Tibial nerve (tissue), 4 donors: ENCODE measurements around the gene PARP9. TPM values are rescaled to one million over a fixed set of nuclear protein-coding genes. Genes with fewer than 3 reads are reported as not detected.

Experiments used
- DNase-seq, 2 donors: peaks; one replicate each; pipeline ENCODE4 v3.0.0-alpha.2; 2019; ENCODE audit warnings: low spot score in 2 of 2
- H3K27ac ChIP-seq, 4 donors: fragments of 200-600 bp; sonication (generic) in 3 of 4; one replicate each; pipeline ENCODE4 v1.5.1; 2017 to 2019; ENCODE audit warnings: mild to moderate bottlenecking in 1 of 4
- H3K27me3 ChIP-seq, 2 donors: fragments of 200-600 bp; sonication (generic) in 1 of 2; one replicate each; pipeline versions ENCODE4 v1.5.1 to v1.6.0; 2017 to 2019
- H3K36me3 ChIP-seq, 3 donors: fragments of 200-600 bp; sonication (generic); one replicate each; pipeline ENCODE4 v1.5.1; 2018 to 2019
- H3K4me1 ChIP-seq, 4 donors: fragments of 200-600 bp; sonication (generic) in 3 of 4; one replicate each; pipeline ENCODE4 v1.5.1; 2017 to 2019
- H3K4me3 ChIP-seq, 4 donors: fragments of 200-600 bp; sonication (generic) in 3 of 4; one replicate each; pipeline ENCODE4 v1.5.1; 2017 to 2019; ENCODE audit warnings: mild to moderate bottlenecking in 1 of 4, moderate library complexity in 1 of 4
- H3K9me3 ChIP-seq, 4 donors: fragments of 200-600 bp; sonication (generic) in 3 of 4; one replicate each; pipeline ENCODE4 v1.5.1; 2017 to 2019
- EP300 ChIP-seq, 2 donors: sonication (generic); formaldehyde crosslinking; IDR thresholded peaks; one replicate each; pipeline ENCODE4 v1.6.1; 2017; ENCODE audit warnings: antibody characterized with exemption in 2 of 2, mild to moderate bottlenecking in 1 of 2
- POLR2A ChIP-seq, 2 donors: fragments of 450-650 bp; IDR thresholded peaks; one replicate each; pipeline ENCODE4 v1.6.1; 2017; ENCODE audit warnings: antibody characterized with exemption in 2 of 2, mild to moderate bottlenecking in 2 of 2, moderate library complexity in 2 of 2
- WGBS, 2 donors: methylation state at CpG; one replicate each; pipeline ENCODE4 v1.1.5; 2018; 5-methylcytosine and 5-hydroxymethylcytosine counted together
- total RNA-seq, 4 donors: library from RNA; depleted of rRNA; stranded (reverse); fragments of >200 nt; gene quantifications; one replicate each; pipeline ENCODE4 v1.1.0, GENCODE V29; 2016
- TF ChIP-seq, protein P1 (sequence below), 5 experiments: fragments of 200-600 bp in 3 of 5; fragments of 450-650 bp in 2 of 5; sonication (generic) in 3 of 5; IDR thresholded peaks; one replicate each; pipeline ENCODE4 v1.5.1; 2016 to 2019; ENCODE audit warnings: antibody characterized with exemption in 5 of 5, mild to moderate bottlenecking in 3 of 5, moderate library complexity in 2 of 5

PARP9 gene
- total RNA-seq, 4 donors from 2014 or later = 16.1 to 32.6 (median 22.4) TPM

DNA sequence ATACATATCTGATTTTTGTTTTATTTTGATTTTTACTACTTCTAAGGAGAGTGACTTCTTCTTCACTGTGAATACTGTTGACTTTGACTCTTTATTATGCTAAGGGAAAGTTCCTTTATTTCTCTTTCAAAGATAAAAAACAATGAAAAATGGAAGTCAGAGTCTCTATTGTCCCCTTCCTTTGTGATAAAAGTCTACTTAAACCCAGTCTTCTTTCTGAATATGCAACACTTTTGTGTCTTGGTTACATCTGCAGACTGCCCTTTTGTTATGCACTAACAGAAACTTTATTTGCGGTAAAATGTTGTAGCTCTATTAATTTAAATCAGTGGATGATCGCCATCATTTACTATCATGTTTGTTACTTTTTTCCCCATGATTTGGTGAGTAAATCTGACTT, 26.5 kb upstream of the PARP9 start:
- 87 to 96% methylated on average over 2 of the region's 2 CpGs for WGBS, 2 donors
- no peaks in the 10 kb centered on the region for H3K9me3 ChIP-seq
- no peak for DNase-seq
- no peaks in the 10 kb centered on the region for H3K36me3 ChIP-seq
- no peaks in the 10 kb centered on the region for H3K4me1 ChIP-seq
- no peak overlapping the region for H3K27ac ChIP-seq
- TF ChIP-seq POLR2A (IDR thresholded peaks at IDR 0.05) (no peak), EP300 (IDR thresholded peaks at IDR 0.05) (no peak)
- TF ChIP-seq, protein P1, sequence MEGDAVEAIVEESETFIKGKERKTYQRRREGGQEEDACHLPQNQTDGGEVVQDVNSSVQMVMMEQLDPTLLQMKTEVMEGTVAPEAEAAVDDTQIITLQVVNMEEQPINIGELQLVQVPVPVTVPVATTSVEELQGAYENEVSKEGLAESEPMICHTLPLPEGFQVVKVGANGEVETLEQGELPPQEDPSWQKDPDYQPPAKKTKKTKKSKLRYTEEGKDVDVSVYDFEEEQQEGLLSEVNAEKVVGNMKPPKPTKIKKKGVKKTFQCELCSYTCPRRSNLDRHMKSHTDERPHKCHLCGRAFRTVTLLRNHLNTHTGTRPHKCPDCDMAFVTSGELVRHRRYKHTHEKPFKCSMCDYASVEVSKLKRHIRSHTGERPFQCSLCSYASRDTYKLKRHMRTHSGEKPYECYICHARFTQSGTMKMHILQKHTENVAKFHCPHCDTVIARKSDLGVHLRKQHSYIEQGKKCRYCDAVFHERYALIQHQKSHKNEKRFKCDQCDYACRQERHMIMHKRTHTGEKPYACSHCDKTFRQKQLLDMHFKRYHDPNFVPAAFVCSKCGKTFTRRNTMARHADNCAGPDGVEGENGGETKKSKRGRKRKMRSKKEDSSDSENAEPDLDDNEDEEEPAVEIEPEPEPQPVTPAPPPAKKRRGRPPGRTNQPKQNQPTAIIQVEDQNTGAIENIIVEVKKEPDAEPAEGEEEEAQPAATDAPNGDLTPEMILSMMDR (IDR thresholded peaks at IDR 0.05) = no peak
- no peaks in the 10 kb centered on the region for H3K27me3 ChIP-seq
- no peak overlapping the region for H3K4me3 ChIP-seq

DNA sequence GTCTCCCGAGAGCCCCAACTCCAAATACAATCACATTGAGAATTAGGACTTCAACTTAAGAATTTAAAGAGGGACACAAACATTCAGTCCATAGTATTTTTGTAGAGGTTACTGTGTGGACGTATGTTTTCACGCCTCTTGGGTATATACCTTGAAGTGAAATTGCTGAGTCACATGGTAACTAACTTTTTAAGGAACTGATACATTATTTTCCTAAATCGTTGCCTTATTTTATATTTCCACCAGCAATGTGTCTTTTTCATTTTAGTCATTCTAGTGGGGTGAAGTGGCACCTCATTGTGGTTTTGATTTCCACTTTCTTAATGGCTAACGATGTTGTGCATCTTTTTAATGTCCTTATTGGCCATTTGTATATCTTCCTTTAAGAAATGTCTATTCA, 25.2 kb upstream of the PARP9 start:
- no peaks in the 10 kb centered on the region for H3K27me3 ChIP-seq
- 65 to 70% methylated on average over 5 of the region's 5 CpGs for WGBS, 2 donors

DNA sequence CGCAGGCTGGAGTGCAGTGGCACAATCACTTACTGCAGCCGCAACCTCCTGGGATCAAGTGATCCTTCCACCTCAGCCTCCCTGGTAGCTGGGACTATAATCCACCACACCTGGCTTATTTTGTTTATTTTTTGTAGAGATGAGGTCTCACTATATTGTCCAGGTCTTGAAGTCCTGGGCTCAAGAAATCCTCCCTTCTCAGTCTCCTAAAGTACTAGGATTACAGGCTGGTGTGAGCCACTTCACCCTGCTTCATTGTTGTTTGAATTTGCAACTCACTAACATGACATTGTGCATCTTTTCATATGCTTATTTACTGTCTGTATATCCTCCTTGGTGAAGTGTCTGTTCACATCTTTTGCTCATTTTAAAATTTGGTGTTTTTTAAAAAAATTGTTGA, 23.5 kb upstream of the PARP9 start:
- Histone ChIP-seq H3K27me3 (no peaks in the 10 kb centered on the region), H3K27ac (no peak overlapping the region), H3K4me1 (no peaks in the 10 kb centered on the region), H3K4me3 (no peak overlapping the region), H3K9me3 (peaks cover 0 to 13% (median 2%) of the 10 kb centered on the region in 4 donors), H3K36me3 (no peaks in the 10 kb centered on the region)
- TF ChIP-seq EP300 (IDR thresholded peaks at IDR 0.05) (no peak), POLR2A (IDR thresholded peaks at IDR 0.05) (no peak)
- TF ChIP-seq, protein P1 (IDR thresholded peaks at IDR 0.05) = no peak
- WGBS, 2 donors = 94 to 95% methylated on average over 1 to 2 of the region's 2 CpGs
- DNase-seq = no peak

More for the DNA sequence above, 25.2 kb upstream of the PARP9 start:
- no peaks in the 10 kb centered on the region for H3K9me3 ChIP-seq
- TF ChIP-seq POLR2A (IDR thresholded peaks at IDR 0.05) = no peak
- no peak for TF ChIP-seq EP300 (IDR thresholded peaks at IDR 0.05)
- TF ChIP-seq, protein P1 (IDR thresholded peaks at IDR 0.05) = no peak
- H3K27ac ChIP-seq = no peak overlapping the region
- no peaks in the 10 kb centered on the region for H3K36me3 ChIP-seq
- H3K4me3 ChIP-seq = no peak overlapping the region
- no peak for DNase-seq
- no peaks in the 10 kb centered on the region for H3K4me1 ChIP-seq

DNA sequence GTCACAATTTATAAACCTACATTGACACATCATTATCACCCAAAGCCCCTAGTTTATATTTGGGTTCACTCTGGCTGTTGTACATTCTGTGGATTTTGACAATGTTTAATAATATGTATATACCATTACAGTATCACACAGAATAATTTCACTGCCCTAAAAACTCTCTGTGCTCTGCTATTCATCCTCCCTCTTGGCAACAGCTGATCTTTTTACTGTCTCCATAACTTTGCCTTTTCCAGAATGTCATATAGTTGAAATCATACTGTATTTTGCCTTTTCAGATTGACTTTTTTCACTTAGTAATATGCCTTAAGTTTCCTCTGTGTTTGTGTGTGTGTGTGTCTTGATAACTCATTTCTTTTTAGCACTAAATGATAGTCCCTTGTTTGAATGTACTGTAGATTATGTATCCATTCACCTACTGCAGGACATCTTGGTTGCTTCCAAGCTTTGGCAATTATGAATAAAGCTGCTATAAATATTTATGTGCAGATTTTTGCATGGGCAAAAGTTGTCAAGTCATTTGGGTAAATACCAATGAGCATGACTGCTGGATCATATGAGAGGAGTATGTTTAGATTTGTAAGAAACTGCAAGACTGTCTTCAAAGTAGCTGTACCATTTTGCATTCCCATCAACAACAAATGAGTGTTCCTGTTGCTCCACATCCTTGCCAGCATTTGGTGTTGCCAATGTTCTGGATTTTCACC, 22.8 kb upstream of the PARP9 start:
- Histone ChIP-seq H3K9me3 (peaks cover 0 to 20% (median 4%) of the 10 kb centered on the region in 4 donors), H3K4me3 (no peak overlapping the region), H3K27ac (no peak overlapping the region), H3K36me3 (peaks cover 0 to 4% (median 0%) of the 10 kb centered on the region in 3 donors), H3K4me1 (no peaks in the 10 kb centered on the region), H3K27me3 (no peaks in the 10 kb centered on the region)
- DNase-seq = no peak
- TF ChIP-seq, protein P1 (IDR thresholded peaks at IDR 0.05) = no peak

DNA sequence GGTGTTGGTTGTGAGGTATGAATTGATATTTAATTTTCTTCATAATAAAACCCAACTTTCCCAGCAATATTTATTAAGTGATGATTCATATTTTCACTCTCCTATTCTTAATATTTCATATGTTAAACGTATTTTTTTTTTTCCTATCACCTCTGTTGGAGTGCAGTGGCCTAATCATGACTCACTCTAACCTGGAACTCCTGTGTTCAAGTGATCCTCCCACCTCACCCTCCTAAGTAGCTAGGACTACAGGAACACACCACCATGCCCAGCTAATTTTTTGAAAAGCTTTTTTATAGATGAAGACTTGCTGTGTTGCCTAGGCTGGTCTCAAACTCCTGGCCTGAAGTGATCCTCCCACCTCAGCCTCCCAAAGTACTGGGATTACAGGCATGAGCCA, 22.0 kb upstream of the PARP9 start:
- Histone ChIP-seq H3K4me1 (no peaks in the 10 kb centered on the region), H3K9me3 (peaks cover 0 to 27% (median 5%) of the 10 kb centered on the region in 4 donors), H3K27me3 (no peaks in the 10 kb centered on the region), H3K36me3 (peaks cover 0 to 4% (median 0%) of the 10 kb centered on the region in 3 donors), H3K27ac (no peak overlapping the region), H3K4me3 (no peak overlapping the region)
- no peak for DNase-seq
- 46 to 50% methylated on average over 1 of the region's 1 CpG for WGBS, 2 donors
- TF ChIP-seq POLR2A (IDR thresholded peaks at IDR 0.05) (no peak), EP300 (IDR thresholded peaks at IDR 0.05) (no peak)
- TF ChIP-seq, protein P1 (IDR thresholded peaks at IDR 0.05) = no peak
